HG02973 (cell line): ENCODE results near the gene TPSD1.
"Not testable (repeated sequence)": the region's sequence is repeated elsewhere in the genome, so short reads cannot be mapped to it uniquely, and the experiment has no call there.

Experiments
- ATAC-seq: cut with Tn5 transposase; IDR thresholded peaks from one replicate; pipeline ENCODE4 v1.9.1; 2021; ENCODE audit warnings: moderate library complexity; ENCODE audit not compliant: unreplicated experiment

Gene TPSD1

DNA sequence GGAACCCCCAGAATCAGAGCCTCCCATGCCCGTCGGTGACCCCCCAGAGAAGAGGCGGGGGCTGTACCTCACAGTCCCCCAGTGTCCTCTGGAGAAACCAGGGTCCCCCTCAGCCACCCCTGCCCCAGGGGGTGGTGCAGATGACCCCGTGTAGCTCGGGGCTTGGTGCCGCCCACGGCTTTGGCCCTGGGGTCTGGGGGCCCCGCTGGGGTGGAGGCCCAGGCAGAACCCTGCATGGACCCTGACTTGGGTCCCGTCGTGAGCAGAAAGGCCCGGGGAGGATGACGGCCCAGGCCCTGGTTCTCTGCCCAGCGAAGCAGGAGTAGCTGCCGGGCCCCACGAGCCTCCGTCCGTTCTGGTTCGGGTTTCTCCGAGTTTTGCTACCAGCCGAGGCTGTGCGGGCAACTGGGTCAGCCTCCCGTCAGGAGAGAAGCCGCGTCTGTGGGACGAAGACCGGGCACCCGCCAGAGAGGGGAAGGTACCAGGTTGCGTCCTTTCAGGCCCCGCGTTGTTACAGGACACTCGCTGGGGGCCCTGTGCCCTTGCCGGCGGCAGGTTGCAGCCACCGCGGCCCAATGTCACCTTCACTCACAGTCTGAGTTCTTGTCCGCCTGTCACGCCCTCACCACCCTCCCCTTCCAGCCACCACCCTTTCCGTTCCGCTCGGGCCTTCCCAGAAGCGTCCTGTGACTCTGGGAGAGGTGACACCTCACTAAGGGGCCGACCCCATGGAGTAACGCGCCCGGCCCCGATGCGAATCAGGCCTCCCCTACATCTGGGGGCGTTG is 34.8 kb upstream of the TPSD1 start:
- no peak for ATAC-seq

DNA sequence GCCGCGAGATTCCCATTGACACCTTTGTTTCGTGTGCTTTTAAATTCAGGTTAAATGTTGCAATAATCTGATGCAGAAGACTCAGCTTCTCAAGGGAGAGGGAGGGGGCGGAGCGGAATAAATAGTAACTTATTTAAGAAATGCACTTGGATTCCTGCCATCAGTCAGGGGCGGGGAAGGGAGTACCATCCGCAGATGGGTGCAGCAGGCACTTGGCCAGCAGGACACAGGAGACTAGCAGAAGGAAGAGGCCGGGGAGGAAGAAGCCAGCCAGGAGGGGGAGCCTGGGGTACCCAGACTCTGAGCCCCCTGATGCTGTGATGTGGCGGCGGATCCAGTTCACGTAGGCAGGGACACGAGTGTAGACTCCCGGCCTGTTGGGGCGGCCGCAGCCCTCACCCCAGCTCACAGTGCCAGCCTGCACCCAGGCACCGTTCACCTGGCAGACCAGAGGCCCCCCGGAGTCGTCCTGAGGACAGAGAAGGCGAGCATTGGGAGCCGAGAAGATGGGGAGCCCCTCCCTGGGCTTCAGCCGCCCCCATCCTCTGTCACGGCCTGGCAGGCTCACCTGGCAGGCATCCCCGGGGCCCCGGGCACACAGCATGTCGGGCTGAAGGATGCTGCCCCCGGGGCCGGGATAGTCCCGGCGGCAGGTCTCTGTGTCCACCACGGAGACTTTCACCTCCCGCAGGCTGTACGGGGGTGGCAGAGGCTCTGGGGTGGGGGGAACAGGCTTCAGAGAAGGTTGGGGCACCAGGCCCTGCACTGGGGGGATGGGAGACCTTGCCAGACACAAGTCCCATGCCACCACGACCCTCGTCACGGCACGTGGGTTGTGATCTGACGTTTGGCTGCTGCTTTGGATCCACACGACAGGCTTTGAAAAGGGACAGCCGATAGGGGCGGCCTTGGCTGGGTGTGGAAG is 34.0 kb upstream of the TPSD1 start:
- ATAC-seq: no peak

DNA sequence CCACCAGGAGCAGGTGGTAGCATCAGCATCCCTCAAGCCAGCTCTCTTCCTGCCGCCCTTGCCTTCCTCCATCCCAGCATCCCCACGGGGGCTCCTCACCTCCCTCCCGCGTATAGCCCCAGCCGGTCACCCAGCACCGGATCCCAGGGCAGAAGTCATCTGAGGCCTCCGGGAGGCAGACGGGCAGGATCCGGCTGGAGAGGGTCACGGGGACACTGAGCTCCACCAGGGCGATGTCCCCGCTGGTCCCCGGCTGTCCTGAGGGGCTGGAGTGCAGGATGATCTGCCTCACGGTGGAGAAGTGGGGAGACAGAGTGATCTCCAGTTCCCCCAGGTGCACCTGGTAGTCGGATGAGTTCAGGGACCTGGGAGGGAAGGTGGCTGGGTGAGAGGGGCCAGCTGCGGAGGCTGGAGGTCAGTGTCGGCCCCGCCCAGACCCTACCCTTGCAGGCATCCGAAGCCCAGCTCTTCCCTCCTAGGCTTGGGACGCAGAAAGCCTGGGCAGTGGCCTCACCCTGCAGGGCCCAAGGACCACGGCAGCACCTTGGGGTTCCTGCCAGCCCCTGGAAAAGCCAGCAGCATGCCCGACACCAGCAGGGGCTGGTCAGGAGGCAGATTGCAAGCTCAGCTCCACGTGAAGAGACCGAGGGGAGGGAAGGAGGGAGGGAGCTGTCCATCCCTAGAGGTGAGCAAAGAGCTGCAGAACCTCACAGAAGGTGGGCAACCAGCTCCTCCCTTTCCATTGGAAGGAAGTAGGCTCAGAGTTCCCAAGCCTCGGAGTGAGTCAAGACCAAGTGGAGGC is 33.1 kb upstream of the TPSD1 start:
- no peak for ATAC-seq

DNA sequence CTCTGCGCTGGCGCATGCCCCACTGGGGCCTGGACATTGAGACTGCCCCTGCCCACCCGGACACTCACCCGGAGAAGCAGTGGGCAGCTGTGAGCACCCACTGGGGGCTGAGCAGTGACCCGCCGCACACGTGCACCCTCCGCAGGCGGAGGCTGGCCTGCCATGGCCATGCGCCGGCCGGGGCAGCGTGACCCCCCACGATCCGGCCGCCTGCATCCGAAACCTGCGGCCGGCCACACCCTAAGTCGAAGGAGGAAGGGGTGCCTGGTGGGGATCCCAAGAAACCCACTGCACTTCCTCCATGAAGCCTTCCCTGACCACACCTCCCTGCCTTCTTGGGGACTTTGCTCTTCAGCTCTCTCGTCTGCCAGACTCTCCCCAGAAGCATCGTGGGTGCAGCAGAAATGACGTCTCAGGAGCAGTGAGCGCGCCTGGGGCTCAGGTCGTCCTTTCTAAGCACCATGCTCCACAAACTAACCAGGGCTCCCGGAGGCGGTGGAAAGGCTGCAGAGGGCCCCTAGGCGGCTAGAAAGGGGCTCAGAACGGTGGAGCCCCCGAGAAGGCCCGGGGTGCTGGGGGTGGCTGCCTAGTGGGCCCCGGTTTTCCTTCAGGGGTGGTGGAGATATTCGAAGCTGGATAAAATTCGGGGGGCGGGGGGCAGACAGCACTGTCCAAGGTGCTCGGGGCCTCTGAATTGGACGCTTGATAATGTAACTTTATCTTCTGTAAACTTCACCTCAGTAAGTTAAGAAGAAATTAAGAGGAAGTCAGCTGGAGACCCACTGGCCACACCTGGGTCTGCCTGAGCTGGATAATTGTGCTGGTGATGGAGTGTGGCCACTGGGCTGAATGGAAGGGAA is 32.3 kb upstream of the TPSD1 start:
- ATAC-seq: no peak

DNA sequence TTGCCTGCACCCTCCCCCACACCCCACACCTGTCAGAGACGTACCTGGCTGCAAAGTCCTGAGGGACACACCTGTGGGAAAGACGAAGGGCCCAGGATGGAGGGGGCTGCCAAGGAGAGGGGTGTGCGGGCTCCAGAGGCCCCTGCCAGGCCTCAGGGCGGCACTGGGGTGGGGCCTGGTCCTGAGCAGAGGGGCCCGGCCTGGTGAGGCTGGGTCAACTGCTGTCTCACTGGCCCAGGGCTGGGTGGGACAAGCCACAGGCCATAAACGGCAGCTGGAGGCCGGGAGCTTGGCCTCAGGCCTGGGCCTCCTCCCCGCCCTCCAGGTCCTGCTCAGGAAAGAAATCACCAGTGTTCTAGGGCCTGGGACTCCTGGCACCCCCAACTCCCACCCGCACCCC is 31.3 kb upstream of the TPSD1 start:
- ATAC-seq: no peak

DNA sequence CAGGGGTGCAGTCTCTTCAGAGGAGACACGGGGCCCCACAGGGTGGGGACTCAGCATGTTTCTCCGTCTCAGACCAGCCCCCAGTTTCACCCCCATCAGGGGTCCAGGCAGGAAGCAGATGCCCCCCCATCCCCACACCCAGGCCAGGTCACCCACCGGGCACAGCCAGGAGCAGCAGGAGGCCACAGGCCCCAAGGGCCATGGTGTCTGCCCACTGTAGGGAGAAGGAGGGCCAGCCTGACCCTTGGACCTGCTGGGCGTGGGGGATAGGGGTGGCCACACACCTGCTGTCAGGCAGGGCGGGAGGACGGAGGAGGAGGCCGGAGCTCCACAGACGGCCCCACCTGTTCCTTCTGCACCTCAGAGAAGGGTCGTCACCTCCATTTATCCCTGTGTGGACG is 30.8 kb upstream of the TPSD1 start, which contains the start of gene TPSG1:
Gene TPSG1 (minus strand): TSS at position 218 of the 401 bp plus-strand sequence. CDS start 16 bp downstream, at position 202.
- no peak for ATAC-seq

DNA sequence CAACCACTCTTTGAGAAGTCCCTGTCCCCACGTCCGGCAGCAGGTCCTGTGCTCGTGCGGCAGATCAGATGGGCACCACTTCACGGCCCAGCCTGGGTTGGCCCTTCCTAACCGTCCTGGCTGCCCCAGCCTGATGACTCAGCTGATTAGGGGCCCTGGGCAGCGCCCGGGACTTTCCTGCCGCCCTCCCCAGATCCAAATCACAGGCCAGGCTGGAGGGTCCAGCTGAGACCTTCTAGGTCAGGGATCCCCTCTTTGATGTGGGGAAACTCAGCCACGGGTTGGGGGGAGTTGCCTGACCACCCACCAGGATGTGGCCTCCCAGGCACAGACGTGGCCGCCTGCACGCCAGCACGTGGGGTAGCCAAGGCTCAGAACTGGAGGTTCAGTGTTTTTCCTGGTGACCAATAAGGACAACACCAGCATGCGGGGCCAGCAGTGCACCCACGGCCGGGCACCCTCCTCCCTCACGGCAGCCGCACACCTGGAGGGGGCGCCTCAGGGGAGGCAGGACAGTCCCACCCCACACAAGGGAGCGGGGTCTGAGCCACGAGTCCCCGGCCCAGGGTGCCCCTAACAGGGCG is 30.0 kb upstream of the TPSD1 start:
- ATAC-seq: not testable (repeated sequence)

DNA sequence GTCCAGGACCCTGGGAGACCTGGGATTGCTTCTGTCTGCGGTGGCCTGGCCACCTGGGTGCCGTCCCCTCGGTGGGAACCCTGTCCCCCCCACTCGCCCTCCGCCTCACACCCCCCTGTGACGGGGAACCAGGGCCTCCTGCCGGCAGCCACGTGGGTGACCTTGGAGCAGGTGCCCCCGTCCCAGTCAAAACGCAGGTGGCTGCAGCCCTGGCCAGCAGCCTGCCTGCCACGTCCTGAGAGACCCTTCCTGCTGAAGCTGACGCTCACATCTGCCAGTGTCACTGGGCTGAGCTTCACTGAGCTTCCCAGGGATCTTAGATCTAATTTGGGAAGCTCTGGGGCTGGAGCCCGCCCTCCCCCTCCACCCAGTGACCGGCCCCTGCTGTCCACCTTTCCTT is 29.2 kb upstream of the TPSD1 start:
- not testable (repeated sequence) for ATAC-seq

DNA sequence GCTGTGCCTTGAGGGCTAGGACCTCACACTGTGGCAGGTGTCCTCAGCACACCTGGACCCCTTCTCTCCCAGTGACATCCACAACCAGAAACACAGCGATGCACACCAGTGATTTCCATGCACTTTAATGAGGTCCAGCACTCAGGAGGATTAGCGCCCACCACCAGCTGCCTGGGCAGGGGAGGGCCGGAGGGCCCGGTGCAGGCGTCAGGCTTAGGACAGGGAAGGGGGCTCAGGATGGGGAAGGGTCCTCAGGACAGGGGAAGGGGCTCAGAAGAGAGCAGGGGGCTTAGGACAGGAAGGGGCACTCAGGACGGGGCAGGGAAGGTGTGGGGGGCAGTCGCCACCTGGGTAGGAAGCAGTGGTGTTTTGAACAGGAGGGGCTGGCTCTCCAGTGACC is 27.6 kb upstream of the TPSD1 start:
- ATAC-seq: not testable (repeated sequence)

DNA sequence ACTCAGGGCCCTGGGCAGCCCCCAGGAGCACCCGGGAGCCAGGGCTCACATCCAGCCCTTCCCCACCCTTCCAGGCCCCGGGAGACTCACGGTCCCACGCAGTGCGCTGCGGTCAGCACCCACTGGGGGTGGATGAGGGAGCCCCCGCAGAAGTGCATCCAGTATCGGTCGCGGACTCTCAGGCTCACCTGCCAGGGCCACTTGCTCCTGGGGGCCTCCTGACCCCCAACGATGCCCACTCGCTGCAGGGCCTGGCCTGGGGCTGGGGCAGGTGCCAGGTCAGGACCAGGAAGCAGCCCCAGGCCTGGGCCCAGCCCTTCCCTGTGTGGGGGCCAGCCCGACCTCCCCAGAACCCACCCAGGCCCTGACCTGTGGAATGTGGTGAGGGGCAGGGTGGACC is 26.4 kb upstream of the TPSD1 start:
- ATAC-seq: not testable (repeated sequence)

DNA sequence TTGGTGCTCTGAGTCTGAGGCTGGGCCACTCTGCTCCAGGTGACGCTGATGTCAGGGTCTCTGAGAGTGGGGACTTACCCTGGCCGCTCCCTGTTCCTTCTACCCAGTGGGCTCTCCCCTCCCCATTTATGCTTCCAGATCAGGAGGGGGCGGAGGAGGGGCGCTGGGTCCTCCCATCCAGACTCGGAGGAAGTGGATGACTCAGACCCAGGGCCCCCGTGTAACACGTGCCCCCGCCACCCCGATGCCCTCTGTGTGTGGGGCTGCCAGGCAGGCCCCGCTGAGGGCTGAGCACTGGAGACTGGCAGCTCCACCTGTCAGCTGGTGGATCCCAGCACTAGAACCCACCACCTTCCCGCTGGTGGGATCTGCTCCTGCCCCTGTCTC is 25.8 kb upstream of the TPSD1 start, which contains the start of gene TPSB2:
Gene TPSB2 (minus strand): TSS at position 101 of the 387 bp plus-strand sequence. CDS start 233 bp downstream, outside the sequence.
- ATAC-seq: not testable (repeated sequence)

DNA sequence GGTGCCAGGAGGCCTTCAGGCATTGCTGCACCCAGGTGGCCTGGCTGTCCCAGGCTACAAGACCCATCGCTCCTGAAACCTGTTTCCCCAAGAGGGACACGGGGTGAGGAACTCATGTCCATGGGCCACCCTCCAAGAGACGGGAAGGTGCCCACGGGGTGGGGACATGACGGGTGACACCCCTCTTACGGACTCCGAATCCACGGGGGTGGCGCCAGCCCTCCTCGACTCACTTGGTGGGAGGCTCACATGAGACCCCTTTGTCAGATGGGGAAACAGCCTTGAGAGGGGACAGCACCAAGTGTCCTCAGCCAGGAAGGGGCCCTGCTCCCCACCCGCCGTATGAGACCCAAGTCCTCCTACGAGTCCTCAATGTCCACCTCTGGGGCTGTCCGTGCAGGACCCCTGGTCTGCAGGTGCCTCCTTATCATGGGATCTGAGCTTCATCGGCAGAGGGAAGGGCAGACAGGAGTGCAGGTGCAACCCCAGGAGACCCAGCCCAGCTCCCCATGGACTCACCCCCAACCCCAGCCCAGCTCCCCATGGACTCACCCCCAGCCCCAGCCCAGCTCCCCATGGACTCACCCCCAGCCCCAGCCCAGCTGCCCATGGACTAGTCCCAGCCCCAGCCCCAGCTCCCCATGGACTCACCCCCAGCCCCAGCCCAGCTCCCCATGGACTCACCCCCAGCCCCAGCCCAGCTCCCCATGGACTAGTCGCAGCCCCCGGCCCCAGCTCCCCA is 25.2 kb upstream of the TPSD1 start:
- ATAC-seq: not testable (repeated sequence)

DNA sequence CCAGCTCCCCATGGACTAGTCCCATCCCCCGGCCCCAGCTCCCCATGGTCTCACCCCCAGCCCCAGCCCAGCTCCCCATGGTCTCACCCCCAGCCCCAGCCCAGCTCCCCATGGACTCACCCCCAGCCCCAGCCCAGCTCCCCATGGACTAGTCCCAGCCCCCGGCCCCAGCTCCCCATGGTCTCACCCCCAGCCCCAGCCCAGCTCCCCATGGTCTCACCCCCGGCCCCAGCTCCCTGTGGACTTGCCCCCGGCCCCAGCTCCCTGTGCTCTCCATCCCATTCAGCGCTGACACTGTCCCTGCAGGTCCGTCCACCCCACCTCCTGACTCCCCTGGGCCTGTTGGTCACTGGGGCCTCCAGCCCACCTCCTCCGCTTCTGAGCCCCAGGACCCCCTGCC is 24.6 kb upstream of the TPSD1 start:
- ATAC-seq: not testable (repeated sequence)

DNA sequence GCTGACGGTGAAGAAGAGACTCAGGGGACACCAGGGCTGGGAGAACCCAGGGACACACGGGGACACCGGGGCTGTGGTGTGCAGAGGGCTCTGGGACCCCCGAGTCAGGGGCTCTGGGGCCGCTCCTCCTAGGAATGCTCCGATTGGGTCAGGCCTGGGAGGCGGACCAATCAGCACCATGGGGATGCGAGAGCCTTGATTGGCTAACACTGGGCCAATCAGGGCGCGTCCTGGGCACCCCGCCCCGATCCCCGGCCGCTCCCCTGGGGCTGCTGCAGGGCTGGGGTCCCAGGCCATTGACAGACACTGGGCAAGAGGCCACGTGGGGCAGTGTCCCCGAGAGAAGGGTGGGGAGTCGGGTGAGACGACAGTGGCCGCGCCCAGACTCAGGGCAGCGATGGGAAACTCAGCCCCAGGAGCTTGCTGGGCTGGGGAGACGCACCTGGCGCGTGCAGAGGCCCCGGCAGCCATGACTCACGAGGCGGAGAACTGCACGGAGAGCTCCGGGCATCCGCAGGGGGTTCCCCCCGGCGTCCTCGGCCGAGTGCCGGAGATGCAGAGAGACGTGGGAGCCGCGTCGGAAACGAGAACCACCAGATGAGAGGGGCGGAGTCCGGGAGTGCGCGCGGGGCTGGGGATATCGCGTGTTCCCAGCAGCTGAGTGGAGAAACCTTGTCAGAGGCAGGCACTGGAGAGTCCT is 23.7 kb upstream of the TPSD1 start:
- not testable (repeated sequence) for ATAC-seq

DNA sequence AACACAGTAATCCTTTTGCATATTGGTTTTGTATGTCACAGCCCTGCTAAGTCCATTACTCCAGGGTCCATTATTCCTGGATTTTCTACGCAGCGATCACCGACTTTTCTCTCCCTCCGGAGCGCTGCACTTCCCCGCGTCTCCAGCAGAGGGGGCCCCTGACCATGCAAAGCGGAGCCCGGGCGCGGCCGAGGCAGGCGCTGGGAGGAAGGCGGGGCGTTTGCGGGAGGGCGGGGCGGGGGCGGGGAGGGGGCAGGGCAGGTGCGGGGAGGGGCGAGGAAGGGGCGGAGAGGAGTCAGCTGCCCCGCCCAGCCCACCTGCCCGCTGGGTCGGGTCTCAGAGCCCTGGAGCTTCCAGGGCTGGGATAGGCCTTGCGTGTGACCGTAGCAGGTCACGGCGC is 19.2 kb upstream of the TPSD1 start:
- ATAC-seq: not testable (repeated sequence)

DNA sequence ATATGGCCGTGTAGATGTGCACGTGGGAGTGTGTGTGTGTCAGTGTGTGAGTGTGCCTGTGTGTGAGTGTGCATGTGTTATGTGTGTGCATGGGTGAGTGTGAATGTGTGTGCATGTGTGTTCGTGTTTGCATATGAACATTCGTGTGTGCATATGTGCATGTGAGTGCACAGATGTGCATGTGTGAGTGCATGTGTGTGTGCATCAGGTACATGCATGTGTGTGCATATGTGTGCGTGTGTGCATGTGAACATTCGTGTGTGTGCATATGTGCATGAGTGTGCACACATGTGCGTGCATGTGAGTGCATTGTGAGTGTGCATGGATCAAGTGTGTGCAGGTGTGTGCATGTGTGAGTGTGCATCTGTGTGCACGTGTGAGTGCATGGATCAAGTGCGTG is 17.9 kb upstream of the TPSD1 start:
- ATAC-seq: no peak

DNA sequence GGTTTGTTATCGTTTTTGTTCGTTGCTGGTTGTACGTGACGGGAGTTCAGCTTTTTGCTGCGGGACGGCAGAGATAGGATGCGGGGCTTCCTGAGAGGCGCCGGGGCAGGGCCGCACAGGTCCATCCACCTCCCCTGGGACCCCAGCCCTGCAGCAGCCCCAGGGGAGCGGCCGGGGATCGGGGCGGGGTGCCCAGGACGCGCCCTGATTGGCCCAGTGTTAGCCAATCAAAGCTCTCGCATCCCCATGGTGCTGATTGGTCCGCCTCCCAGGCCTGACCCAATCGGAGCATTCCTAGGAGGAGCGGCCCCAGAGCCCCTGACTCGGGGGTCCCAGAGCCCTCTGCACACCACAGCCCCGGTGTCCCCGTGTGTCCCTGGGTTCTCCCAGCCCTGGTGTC is 17.0 kb upstream of the TPSD1 start:
- not testable (repeated sequence) for ATAC-seq

DNA sequence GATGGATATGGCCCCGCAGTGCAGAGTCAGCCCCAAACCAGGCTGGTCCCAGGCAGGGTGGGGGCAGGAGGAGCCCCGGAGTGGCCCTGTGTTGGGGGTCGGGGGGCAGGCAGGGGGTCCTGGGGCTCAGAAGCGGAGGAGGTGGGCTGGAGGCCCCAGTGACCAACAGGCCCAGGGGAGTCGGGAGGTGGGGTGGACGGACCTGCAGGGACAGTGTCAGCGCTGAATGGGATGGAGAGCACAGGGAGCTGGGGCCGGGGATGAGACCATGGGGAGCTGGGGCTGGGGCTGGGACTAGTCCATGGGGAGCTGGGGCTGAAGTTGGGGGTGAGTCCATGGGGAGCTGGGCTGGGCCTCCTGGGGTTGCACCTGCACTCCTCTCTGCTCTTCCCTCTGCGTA is 16.3 kb upstream of the TPSD1 start:
- ATAC-seq: not testable (repeated sequence)
